WTC11 (cell line): Measurements from ENCODE around the gene RNASEH1. TPM values are rescaled to one million over a fixed set of nuclear protein-coding genes. Genes with fewer than 3 reads are reported as not detected.

Source experiments
- ATAC-seq: fragments of 200-7000 bp; cut with Tn5 transposase; 2 replicates; pipeline ENCODE4 v1.10.0; 2021; ENCODE audit warnings: mild to moderate bottlenecking, moderate library complexity
- CTCF ChIA-PET: fragments of 300-600 bp; sonication (Branson Sonifier 250); formaldehyde crosslinking; loops from one replicate; lab custom pipeline; 2021; ENCODE audit warnings: antibody characterized with exemption; lab: Charles Lee
- POLR2A ChIA-PET: fragments of 350-600 bp; sonication (Branson Sonifier 250); formaldehyde crosslinking; loops from one replicate; lab custom pipeline; 2021; ENCODE audit warnings: antibody characterized with exemption; lab: Charles Lee
- DNase-seq: peaks from one replicate; pipeline ENCODE4 v3.0.0; 2021; ENCODE audit warnings: low spot score
- H3K27ac Mint-ChIP-seq: 2 replicates; pipeline ENCODE4 v1.8.0; 2021; ENCODE audit warnings: mixed read lengths
- H3K27me3 Mint-ChIP-seq: 2 replicates; pipeline ENCODE4 v1.8.0; 2021; ENCODE audit warnings: low read depth, mild to moderate bottlenecking, moderate library complexity, mixed read lengths
- H3K36me3 Mint-ChIP-seq: 2 replicates; pipeline ENCODE4 v1.8.0; 2021; ENCODE audit warnings: mixed read lengths
- H3K4me1 Mint-ChIP-seq: 2 replicates; pipeline ENCODE4 v1.8.0; 2022; ENCODE audit warnings: mixed read lengths
- H3K4me3 Mint-ChIP-seq: 2 replicates; pipeline ENCODE4 v1.8.0; 2021; ENCODE audit warnings: mild to moderate bottlenecking, moderate library complexity, mixed read lengths
- H3K9me3 Mint-ChIP-seq: 2 replicates; pipeline ENCODE4 v1.8.0; 2021; ENCODE audit warnings: mixed read lengths
- AFF4 ChIP-seq: sonication (generic); formaldehyde crosslinking; IDR thresholded peaks from 2 replicates; pipeline ENCODE4 v1.8.1; 2023; ENCODE audit warnings: mild to moderate bottlenecking, missing genetic modification reagents, borderline replicate concordance
- ATF2 ChIP-seq: sonication (generic); formaldehyde crosslinking; IDR thresholded peaks from 2 replicates; pipeline ENCODE4 v1.8.1; 2022; ENCODE audit warnings: low read depth, missing genetic modification reagents, borderline replicate concordance
- CREB1 ChIP-seq: sonication (generic); formaldehyde crosslinking; IDR thresholded peaks from 2 replicates; pipeline ENCODE4 v1.8.0; 2023; ENCODE audit warnings: mild to moderate bottlenecking, missing genetic modification reagents
- FOXJ3 ChIP-seq: sonication (generic); formaldehyde crosslinking; IDR thresholded peaks from 2 replicates; pipeline ENCODE4 v1.9.0; 2021; ENCODE audit warnings: missing genetic modification reagents, mild to moderate bottlenecking, borderline replicate concordance
- FOXK1 ChIP-seq: sonication (generic); formaldehyde crosslinking; IDR thresholded peaks from 2 replicates; pipeline ENCODE4 v1.8.0; 2022; ENCODE audit warnings: mild to moderate bottlenecking, moderate library complexity, missing genetic modification reagents
- FOXP4 ChIP-seq: sonication (generic); formaldehyde crosslinking; IDR thresholded peaks from 2 replicates; pipeline ENCODE4 v1.8.0; 2022; ENCODE audit warnings: mild to moderate bottlenecking, missing genetic modification reagents
- GABPB1 ChIP-seq: sonication (generic); formaldehyde crosslinking; IDR thresholded peaks from 2 replicates; pipeline ENCODE4 v1.8.1; 2023; ENCODE audit warnings: mild to moderate bottlenecking, missing genetic modification reagents
- GTF2I ChIP-seq: fragments of 250-450 bp; sonication (Bioruptor Pico); conservative IDR thresholded peaks from 2 replicates; pipeline ENCODE4 v1.4.0; 2021; ENCODE audit warnings: mild to moderate bottlenecking
- KAT7 ChIP-seq: sonication (generic); formaldehyde crosslinking; IDR thresholded peaks from 2 replicates; pipeline ENCODE4 v1.8.1; 2023; ENCODE audit warnings: missing genetic modification reagents, mild to moderate bottlenecking, borderline replicate concordance
- NFATC4 ChIP-seq: fragments of 250-450 bp; sonication (Bioruptor Pico); IDR thresholded peaks from 2 replicates; pipeline ENCODE4 v1.9.0; 2021; ENCODE audit warnings: mild to moderate bottlenecking
- PRDM15 ChIP-seq: sonication (generic); formaldehyde crosslinking; IDR thresholded peaks from 2 replicates; pipeline ENCODE4 v1.8.0; 2022; ENCODE audit warnings: missing genetic modification reagents
- SMAD3 ChIP-seq: sonication (generic); formaldehyde crosslinking; IDR thresholded peaks from 2 replicates; pipeline ENCODE4 v1.8.0; 2022; ENCODE audit warnings: missing genetic modification reagents, mild to moderate bottlenecking, borderline replicate concordance
- SP1 ChIP-seq: sonication (generic); formaldehyde crosslinking; conservative IDR thresholded peaks from 2 replicates; pipeline ENCODE4 v1.8.1; 2022; ENCODE audit warnings: missing genetic modification reagents
- TEAD1 ChIP-seq: sonication (generic); formaldehyde crosslinking; IDR thresholded peaks from 2 replicates; pipeline ENCODE4 v1.8.0; 2022; ENCODE audit warnings: mild to moderate bottlenecking, missing genetic modification reagents
- USF1 ChIP-seq: sonication (generic); formaldehyde crosslinking; IDR thresholded peaks from 2 replicates; pipeline ENCODE4 v1.8.0; 2022; ENCODE audit warnings: mild to moderate bottlenecking, missing genetic modification reagents
- ZMAT4 ChIP-seq: fragments of 250-450 bp; sonication (Bioruptor Pico); IDR thresholded peaks from 2 replicates; pipeline ENCODE4 v1.9.0; 2021; ENCODE audit warnings: mild to moderate bottlenecking
- ZNF138 ChIP-seq: sonication (generic); formaldehyde crosslinking; conservative IDR thresholded peaks from 2 replicates; pipeline ENCODE4 v1.8.1; 2022; ENCODE audit warnings: mild to moderate bottlenecking, moderate library complexity, missing genetic modification reagents
- ZNF232 ChIP-seq: sonication (generic); formaldehyde crosslinking; IDR thresholded peaks from 2 replicates; pipeline ENCODE4 v1.8.0; 2022; ENCODE audit warnings: mild to moderate bottlenecking, missing genetic modification reagents
- total RNA-seq: library from RNA; stranded (reverse); gene quantifications from 3 replicates; pipeline ENCODE4 v1.2.3, GENCODE V29; 2021
- TF ChIP-seq, protein P1 (sequence below): sonication (generic); formaldehyde crosslinking; IDR thresholded peaks from 2 replicates; pipeline ENCODE4 v1.8.0; 2023; ENCODE audit warnings: missing genetic modification reagents

The RNASEH1 gene
- total RNA-seq, 1 experiment from 2014 or later: 44.4 TPM

- no peak for TF ChIP-seq AFF4 (CRISPR knock-in tag)
- no peak for TF ChIP-seq ZNF232 (CRISPR knock-in tag)
- no peak for TF ChIP-seq SP1 (CRISPR knock-in tag)
- TF ChIP-seq FOXJ3: no peak
- no peak for TF ChIP-seq GABPB1 (CRISPR knock-in tag)
- no peak for TF ChIP-seq KAT7 (CRISPR knock-in tag)
Measured at GRCh38 chr2:3596901-3597417, 38.8 kb upstream of the RNASEH1 start (continued).

DNA sequence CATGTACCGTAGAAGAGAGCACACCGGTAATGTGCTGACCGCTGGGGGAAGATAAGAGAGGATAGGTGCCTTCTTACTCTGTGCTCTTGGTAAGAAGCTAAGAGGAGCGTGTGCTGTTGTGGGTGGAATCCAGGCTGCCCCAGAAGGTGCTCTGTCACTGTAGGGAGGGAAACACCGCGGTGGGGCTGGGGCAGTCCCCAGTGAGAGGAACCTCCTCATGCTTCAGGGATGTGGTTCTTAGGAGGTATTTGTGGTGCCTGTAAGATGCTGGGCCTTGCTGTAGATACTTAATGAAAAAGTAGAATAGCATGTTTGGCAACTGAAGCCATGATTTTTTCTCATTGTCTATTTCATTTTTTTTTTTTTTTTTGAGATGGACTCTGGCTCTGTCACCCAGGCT is 37.9 kb upstream of the RNASEH1 start:
- no peak for TF ChIP-seq TEAD1 (CRISPR knock-in tag)
- no peak for TF ChIP-seq ATF2 (CRISPR knock-in tag)
- no peak for TF ChIP-seq ZNF138 (CRISPR knock-in tag)
- TF ChIP-seq PRDM15 (CRISPR knock-in tag): no peak
- TF ChIP-seq FOXK1: no peak
- TF ChIP-seq CREB1 (CRISPR knock-in tag): no peak
- TF ChIP-seq USF1 (CRISPR knock-in tag): no peak
- TF ChIP-seq NFATC4: no peak
- Mint-ChIP-seq H3K4me1 (peaks cover 4% of the 10 kb centered on the region; the same call in 1 of the 2 replicates), H3K27ac (no peak overlapping the region), H3K9me3 (peaks cover 8% of the 10 kb centered on the region; the same call in 1 of the 2 replicates), H3K36me3 (peaks cover 18% of the 10 kb centered on the region), H3K27me3 (no peaks in the 10 kb centered on the region; the same call in 1 of the 2 replicates), H3K4me3 (no peak overlapping the region)
- POLR2A ChIA-PET: no interaction called here
- ATAC-seq (no peak), DNase-seq (no peak)
- CTCF ChIA-PET: no interaction called here

DNA sequence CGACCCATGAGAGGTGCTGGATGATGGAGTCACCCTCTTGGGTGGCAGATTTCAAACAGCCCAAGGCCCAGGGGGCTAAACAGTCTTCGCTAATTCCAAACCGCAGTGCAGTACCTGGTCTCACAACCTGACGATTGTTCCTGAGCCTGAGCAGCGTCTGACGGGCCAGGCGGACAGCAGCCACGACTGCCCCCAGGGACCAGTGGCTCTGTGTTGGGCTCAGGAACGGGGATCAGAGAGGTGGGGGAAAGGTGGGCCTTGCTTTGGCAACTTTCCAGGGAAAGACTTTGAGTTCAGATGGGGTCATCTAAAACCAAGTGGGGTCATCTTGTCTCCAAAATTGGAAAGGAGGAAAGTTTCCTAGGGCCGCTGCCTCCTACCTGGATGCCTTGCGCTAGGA is 37.3 kb upstream of the RNASEH1 start:
- Mint-ChIP-seq H3K9me3 (peaks cover 8% of the 10 kb centered on the region; the same call in 1 of the 2 replicates), H3K36me3 (peaks cover 18% of the 10 kb centered on the region), H3K4me3 (no peak overlapping the region), H3K27ac (no peak overlapping the region), H3K4me1 (peaks cover 4% of the 10 kb centered on the region; the same call in 1 of the 2 replicates), H3K27me3 (no peaks in the 10 kb centered on the region; the same call in 1 of the 2 replicates)
- POLR2A ChIA-PET: no interaction called here
- no peak for DNase-seq
- CTCF ChIA-PET: interaction anchor here (1.6 kb wide), 1 partner anchor 56 kb away, joined by 5 read pairs; no protein-coding TSS in a partner anchor
- ATAC-seq: peak; percentile 9; the same call in 1 of the 2 replicates
- TF ChIP-seq FOXP4: no peak
- no peak for TF ChIP-seq CREB1 (CRISPR knock-in tag)
- TF ChIP-seq, protein P1, sequence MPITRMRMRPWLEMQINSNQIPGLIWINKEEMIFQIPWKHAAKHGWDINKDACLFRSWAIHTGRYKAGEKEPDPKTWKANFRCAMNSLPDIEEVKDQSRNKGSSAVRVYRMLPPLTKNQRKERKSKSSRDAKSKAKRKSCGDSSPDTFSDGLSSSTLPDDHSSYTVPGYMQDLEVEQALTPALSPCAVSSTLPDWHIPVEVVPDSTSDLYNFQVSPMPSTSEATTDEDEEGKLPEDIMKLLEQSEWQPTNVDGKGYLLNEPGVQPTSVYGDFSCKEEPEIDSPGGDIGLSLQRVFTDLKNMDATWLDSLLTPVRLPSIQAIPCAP (CRISPR knock-in tag): no peak
- TF ChIP-seq GTF2I (CRISPR knock-in tag): no peak
- no peak for TF ChIP-seq NFATC4
- TF ChIP-seq SMAD3 (CRISPR knock-in tag): no peak
- no peak for TF ChIP-seq ZMAT4 (CRISPR knock-in tag)
